Amygdala (tissue), 56 donors: ENCODE measurements around the gene LRRC63.
"Not testable (repeated sequence)": the region's sequence is repeated elsewhere in the genome, so short reads cannot be mapped to it uniquely, and the experiment has no call there.

ENCODE experiments used
- DNase-seq, 56 donors: peaks; one replicate each; lab custom pipeline; 2025; lab: John Stamatoyannopoulos, UW

LRRC63 gene

GRCh38 chr13:46179969-46180763, 31.6 kb upstream of the LRRC63 start:
- no peak for DNase-seq

DNA sequence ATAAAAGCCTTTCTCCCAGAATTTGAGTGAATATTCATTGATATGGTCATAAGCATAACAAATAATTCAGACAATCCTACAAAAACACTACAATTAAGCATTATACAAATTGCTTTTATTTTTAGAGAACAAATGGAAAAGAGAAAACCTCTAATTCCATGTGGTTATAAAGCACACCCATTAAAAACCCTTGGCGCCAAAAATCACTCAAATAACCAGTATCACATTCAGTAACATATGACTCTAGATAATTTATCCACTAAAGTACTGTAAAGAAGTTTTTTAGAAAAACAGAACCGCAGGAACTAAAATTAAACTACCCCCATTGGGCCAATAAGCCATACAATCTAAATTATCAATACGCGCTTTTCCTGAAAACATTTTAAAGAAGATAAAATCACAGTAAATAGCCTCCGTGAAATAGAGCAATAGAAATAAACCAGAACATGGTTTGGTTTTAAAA, 30.3 kb upstream of the LRRC63 start:
- DNase-seq = no peak

GRCh38 chr13:46181840-46182490, 29.8 kb upstream of the LRRC63 start, which contains the start of gene LCP1:
Gene LCP1 (minus strand): TSS chr13:46182177. CDS start chr13:46159662, 22,515 bp downstream.
- peak in 1 of 56 donors; percentile 15 for DNase-seq

GRCh38 chr13:46182491-46182877, 29.2 kb upstream of the LRRC63 start:
- DNase-seq = no peak

GRCh38 chr13:46183018-46183946, 28.4 kb upstream of the LRRC63 start:
- no peak for DNase-seq

GRCh38 chr13:46184277-46184699, 27.4 kb upstream of the LRRC63 start:
- peak in 5 of 56 donors; percentile 7 to 55 (median 13) for DNase-seq

DNA sequence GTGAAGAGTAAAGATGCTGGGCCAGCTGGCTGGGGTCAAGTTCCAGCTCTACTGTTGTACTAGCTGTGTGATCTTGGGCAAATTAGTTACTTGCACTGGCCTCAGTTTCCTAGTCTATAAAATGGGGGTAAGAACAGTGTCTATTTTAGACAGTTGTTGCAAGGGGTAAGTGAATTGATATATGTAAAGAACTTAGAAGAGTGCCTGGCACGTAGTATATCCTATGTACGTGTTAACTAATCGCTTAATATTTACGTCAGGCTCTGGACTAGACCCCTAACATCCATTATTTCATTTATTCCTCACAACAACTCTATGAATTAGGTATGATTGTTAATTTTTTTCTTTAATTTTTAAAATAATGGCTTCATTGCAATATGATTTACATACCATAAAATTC, 26.1 kb upstream of the LRRC63 start:
- no peak for DNase-seq

- DNase-seq = no peak
These were observed 19.3 kb upstream of the LRRC63 start for GRCh38 chr13:46192412-46192811.

GRCh38 chr13:46195016-46195415, 16.7 kb upstream of the LRRC63 start:
- DNase-seq = no peak

DNA sequence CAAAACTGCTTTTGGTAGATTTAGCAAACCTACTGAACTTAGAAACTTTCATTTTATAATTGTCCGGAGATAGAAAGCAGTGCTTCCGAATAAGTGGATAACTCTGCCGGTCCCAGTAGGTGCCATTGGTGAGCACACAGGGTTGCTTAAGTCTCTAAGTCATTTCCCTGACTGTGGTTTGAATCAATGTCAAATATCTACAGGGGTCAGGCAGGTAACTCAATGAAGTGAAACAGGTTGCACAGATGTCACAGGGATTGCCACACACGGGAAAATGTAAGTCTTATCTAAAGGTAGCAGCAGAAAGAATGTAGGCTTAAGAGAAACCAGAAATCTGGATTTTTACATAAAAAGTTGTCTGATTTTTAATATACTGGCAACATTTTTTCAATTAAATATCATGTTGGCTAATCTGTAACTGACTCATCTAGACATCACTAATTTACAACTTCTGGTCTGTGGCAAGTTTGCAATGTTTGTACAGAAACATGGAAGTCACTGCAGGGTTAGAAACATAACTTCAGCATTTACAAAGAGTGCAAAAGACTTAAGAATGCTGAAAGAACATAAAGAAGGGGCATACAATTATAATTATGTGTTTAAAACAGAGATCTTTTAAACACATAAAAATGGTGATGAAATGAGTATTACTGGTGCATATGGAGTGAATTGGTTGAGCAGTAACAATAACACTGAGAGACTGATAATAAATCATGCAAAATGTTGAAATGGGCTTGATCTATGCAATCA, 14.3 kb upstream of the LRRC63 start:
- no peak for DNase-seq

DNA sequence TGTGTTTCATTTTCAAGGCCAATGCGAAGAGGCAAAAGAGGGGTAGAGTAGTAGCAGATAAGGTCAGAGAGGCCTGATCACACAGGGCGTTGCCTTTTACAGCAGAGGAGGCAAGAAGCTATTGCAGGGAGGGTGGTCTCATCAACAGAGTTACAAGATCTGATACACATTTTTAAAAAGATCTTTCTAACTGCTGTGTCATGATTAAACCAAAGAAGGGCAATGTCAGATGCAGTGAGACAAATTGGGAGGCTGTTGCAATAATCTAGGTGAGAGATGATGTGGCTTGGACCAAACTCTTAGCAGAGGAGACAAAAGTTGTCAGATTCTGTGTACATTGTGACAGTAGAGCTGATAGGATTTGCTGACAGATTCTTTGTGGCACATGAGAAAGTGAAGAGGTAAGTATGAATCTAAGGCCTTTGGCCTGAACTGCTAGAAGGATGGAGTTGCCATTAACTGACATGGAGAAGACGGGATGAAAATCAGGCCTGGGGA, 13.0 kb upstream of the LRRC63 start:
- DNase-seq = no peak

DNA sequence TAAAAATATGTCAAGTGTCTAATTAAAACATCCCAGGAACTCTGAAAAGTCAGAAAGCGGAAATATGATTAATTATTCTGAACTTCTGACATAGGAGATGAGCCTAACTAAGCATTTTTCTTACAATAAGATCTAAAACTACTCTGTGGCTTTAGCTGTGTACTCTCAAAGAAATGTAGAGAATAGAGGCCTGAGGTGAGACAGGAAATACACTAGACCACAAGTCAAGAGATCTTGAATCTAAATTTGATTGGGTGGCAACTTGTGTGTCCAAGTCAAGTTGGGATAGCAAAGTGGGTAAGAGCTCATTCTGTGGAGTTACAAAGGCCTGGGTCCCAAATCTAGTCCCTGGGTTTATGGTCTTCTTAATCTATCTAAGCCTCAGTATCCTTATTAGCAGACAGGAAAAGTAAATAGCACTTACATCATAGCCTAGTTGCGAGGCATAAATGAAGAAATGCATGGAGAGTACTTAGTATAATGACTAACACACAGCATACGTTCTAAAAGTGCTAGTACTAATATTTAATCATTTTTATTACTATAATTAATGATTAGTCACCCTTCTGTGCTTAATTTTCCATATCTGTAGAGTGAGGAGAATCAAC, 9.4 kb upstream of the LRRC63 start:
- no peak for DNase-seq

- no peak for DNase-seq
These were observed 8.8 kb upstream of the LRRC63 start for GRCh38 chr13:46202966-46203365.

- DNase-seq = no peak
These were observed 5.6 kb upstream of the LRRC63 start for GRCh38 chr13:46206143-46206542.

- no peak for DNase-seq
These were observed 3.9 kb upstream of the LRRC63 start for GRCh38 chr13:46207828-46208227.

GRCh38 chr13:46210362-46211083, 1.2 kb upstream of the LRRC63 start:
- no peak for DNase-seq

GRCh38 chr13:46211116-46211482, 629 bp upstream of the LRRC63 start:
- peak in 2 of 56 donors; percentile 32 to 38 for DNase-seq

DNA sequence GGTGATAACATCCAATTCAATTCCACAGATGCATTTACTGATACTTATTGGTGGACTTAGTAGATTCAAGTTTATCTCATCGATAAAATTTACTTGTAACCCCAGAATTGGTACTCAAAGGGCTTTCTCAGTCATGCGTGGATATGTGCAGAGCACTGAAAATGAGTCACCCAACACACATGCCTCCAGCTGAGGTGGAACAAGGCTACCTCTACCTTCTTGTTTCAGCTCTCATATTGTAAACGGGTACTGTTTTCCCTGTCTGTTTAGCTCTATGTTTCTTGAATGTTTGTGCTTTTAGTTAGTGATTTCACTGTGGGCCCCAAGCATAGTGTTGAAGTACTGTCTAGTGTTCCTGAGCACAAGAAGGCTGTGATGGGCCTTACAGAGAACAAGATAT, 1.5 kb downstream of the LRRC63 start:
- DNase-seq = no peak

DNA sequence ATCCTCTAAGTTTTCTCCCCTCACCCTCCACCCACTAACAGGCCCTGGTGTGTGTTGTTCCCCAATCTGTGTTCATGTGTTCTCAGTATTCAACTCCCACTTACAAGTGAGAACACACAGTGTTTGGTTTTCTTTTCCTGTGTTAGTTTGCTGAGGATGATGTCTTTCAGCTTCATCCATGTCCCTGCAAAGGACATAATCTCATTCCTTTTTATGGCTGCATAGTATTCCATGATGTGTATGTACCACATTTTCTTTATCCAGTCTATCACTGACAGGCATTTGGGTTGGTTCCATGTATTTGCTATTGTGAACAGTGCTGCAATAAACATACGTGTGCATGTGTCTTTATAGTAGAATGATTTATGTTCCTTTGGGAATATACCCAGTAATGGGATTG, 3.0 kb downstream of the LRRC63 start:
- not testable (repeated sequence) for DNase-seq
